ENCODE measurements around the gene FOSL1.

Gene FOSL1

GRCh38 chr11:65863889-65864705 lies 36.1 kb downstream of the FOSL1 start:
- Histone ChIP-seq H3K4me2 (no peak overlapping the region), H3K4me1 (peaks cover 20 to 72% (median 31%) of the 10 kb centered on the region in 10 experiments), H3K4me3 (no peak overlapping the region), H3K36me3 (peaks cover 57 to 69% (median 65%) of the 10 kb centered on the region in 11 experiments), H3K9ac (peak overlapping the region in 6 of 11 experiments; percentile 4 to 92 (median 18); a peak in 6 of 22 replicates), H4K20me1 (peaks cover 0 to 81% (median 68%) of the 10 kb centered on the region in 11 experiments; a peak in 21 of 22 replicates), H3K27me3 (peaks cover 0 to 9% (median 4%) of the 10 kb centered on the region in 11 experiments; a peak in 5 of 22 replicates), H3K27ac (no peak overlapping the region), H3K9me3 (replicated peaks in 1 of 11) (no peaks in the 10 kb centered on the region)
- TF ChIP-seq Cebpa-rat (IDR thresholded peaks at IDR 0.05), result no peak

GRCh38 chr11:65862941-65863888 lies 37.0 kb downstream of the FOSL1 start:
- Histone ChIP-seq H3K27me3 (peaks cover 0 to 5% (median 0%) of the 10 kb centered on the region in 11 experiments; a peak in 1 of 22 replicates), H3K9ac (peak overlapping the region in 9 of 11 experiments; percentile 5 to 99 (median 92); a peak in 14 of 22 replicates), H3K27ac (no peak overlapping the region), H3K4me1 (peaks cover 25 to 69% (median 32%) of the 10 kb centered on the region in 10 experiments), H3K4me3 (no peak overlapping the region), H3K4me2 (peak overlapping the region in 5 of 11 experiments; percentile 83 to 98 (median 98); a peak in 6 of 22 replicates), H3K9me3 (replicated peaks in 1 of 11) (no peaks in the 10 kb centered on the region), H3K36me3 (peaks cover 57 to 67% (median 63%) of the 10 kb centered on the region in 11 experiments), H4K20me1 (peaks cover 0 to 72% (median 59%) of the 10 kb centered on the region in 11 experiments; a peak in 21 of 22 replicates)
- TF ChIP-seq Cebpa-rat (IDR thresholded peaks at IDR 0.05), result no peak

- TF ChIP-seq Cebpa-rat (IDR thresholded peaks at IDR 0.05), result no peak
- Histone ChIP-seq H4K20me1 (peaks cover 7 to 72% (median 57%) of the 10 kb centered on the region in 11 experiments; a peak in 21 of 22 replicates), H3K9me3 (replicated peaks in 1 of 11) (no peaks in the 10 kb centered on the region; a peak in 1 of 22 replicates), H3K4me3 (peak overlapping the region in 6 of 10 experiments; percentile 84 to 99 (median 92); a peak in 10 of 20 replicates), H3K4me2 (peak overlapping the region; percentile 83 to 98 (median 96)), H3K9ac (peak overlapping the region; percentile 91 to 99 (median 95); a peak in 20 of 22 replicates), H3K27me3 (no peaks in the 10 kb centered on the region), H3K36me3 (peaks cover 55 to 59% (median 57%) of the 10 kb centered on the region in 11 experiments), H3K27ac (peak overlapping the region in 4 of 11 experiments; percentile 12 to 95 (median 58); a peak in 1 of 22 replicates), H3K4me1 (peaks cover 25 to 61% (median 32%) of the 10 kb centered on the region in 10 experiments)
Measured at GRCh38 chr11:65862191-65862735, 37.9 kb downstream of the FOSL1 start.

GRCh38 chr11:65861533-65862183 lies 38.5 kb downstream of the FOSL1 start:
- Histone ChIP-seq H3K4me1 (peaks cover 26 to 56% (median 32%) of the 10 kb centered on the region in 10 experiments), H3K27me3 (no peaks in the 10 kb centered on the region), H3K36me3 (peaks cover 51 to 55% (median 53%) of the 10 kb centered on the region in 11 experiments), H3K4me3 (peak overlapping the region; percentile 84 to 99 (median 96)), H4K20me1 (peaks cover 12 to 72% (median 57%) of the 10 kb centered on the region in 11 experiments; a peak in 21 of 22 replicates), H3K9ac (peak overlapping the region; percentile 91 to 99 (median 95)), H3K4me2 (peak overlapping the region; percentile 83 to 98 (median 96)), H3K9me3 (replicated peaks in 1 of 11) (no peaks in the 10 kb centered on the region; a peak in 1 of 22 replicates), H3K27ac (peak overlapping the region in 10 of 11 experiments; percentile 87 to 98 (median 92); a peak in 18 of 22 replicates)
- no peak for TF ChIP-seq Cebpa-rat (IDR thresholded peaks at IDR 0.05)

- Histone ChIP-seq H3K27me3 (no peaks in the 10 kb centered on the region), H3K9ac (peak overlapping the region; percentile 91 to 99 (median 95)), H4K20me1 (peaks cover 17 to 72% (median 57%) of the 10 kb centered on the region in 11 experiments), H3K9me3 (replicated peaks in 1 of 11) (no peaks in the 10 kb centered on the region; a peak in 1 of 22 replicates), H3K36me3 (peaks cover 50 to 55% (median 53%) of the 10 kb centered on the region in 11 experiments), H3K4me1 (peaks cover 31 to 61% (median 35%) of the 10 kb centered on the region in 10 experiments), H3K4me2 (peak overlapping the region; percentile 83 to 98 (median 96)), H3K27ac (peak overlapping the region; percentile 87 to 98 (median 91)), H3K4me3 (peak overlapping the region; percentile 84 to 99 (median 96))
- TF ChIP-seq Cebpa-rat (IDR thresholded peaks at IDR 0.05), result no peak
Measured at GRCh38 chr11:65861165-65861505, 39.1 kb downstream of the FOSL1 start.

GRCh38 chr11:65860278-65861164 lies 39.7 kb downstream of the FOSL1 start, which contains the start of gene MUS81:
TSS of gene MUS81 (plus strand) at chr11:65860433. CDS start at chr11:65860754, 321 bp downstream.
- peak within 1 kb of the TSS; percentile 87 to 98 (median 91) for H3K27ac ChIP-seq
- TF ChIP-seq Cebpa-rat (IDR thresholded peaks at IDR 0.05), result no peak
- peak within 1 kb of the TSS; percentile 84 to 99 (median 96) for H3K4me3 ChIP-seq
- H3K27me3 ChIP-seq, result no peaks in the 10 kb centered on the region
- no peaks in the 10 kb centered on the region; a peak in 1 of 22 replicates for H3K9me3 ChIP-seq (replicated peaks in 1 of 11)
- H3K4me2 ChIP-seq, result peak within 1 kb of the TSS; percentile 83 to 98 (median 96)
- peaks cover 50 to 55% (median 53%) of the 10 kb centered on the region in 11 experiments for H3K36me3 ChIP-seq
- peaks cover 23 to 72% (median 57%) of the 10 kb centered on the region in 11 experiments for H4K20me1 ChIP-seq
- H3K4me1 ChIP-seq, result peaks cover 37 to 64% (median 41%) of the 10 kb centered on the region in 10 experiments
- H3K9ac ChIP-seq, result peak within 1 kb of the TSS; percentile 92 to 99 (median 95)

- peak overlapping the region; percentile 84 to 99 (median 96) for H3K4me3 ChIP-seq
- no peak for TF ChIP-seq Cebpa-rat (IDR thresholded peaks at IDR 0.05)
- peak overlapping the region; percentile 83 to 98 (median 96) for H3K4me2 ChIP-seq
- H3K27ac ChIP-seq, result peak overlapping the region; percentile 87 to 98 (median 91)
- peaks cover 44 to 64% (median 48%) of the 10 kb centered on the region in 10 experiments for H3K4me1 ChIP-seq
- H4K20me1 ChIP-seq, result peaks cover 30 to 72% (median 57%) of the 10 kb centered on the region in 11 experiments
- no peaks in the 10 kb centered on the region; a peak in 1 of 22 replicates for H3K9me3 ChIP-seq (replicated peaks in 1 of 11)
- peak overlapping the region; percentile 91 to 99 (median 95) for H3K9ac ChIP-seq
- H3K27me3 ChIP-seq, result no peaks in the 10 kb centered on the region
- H3K36me3 ChIP-seq, result peaks cover 50 to 55% (median 53%) of the 10 kb centered on the region in 11 experiments
Measured at GRCh38 chr11:65859812-65860277, 40.3 kb downstream of the FOSL1 start.

Data from BLaER1 treated with 17β-estradiol and CSF1 and Interleukin-3, amounts not matched to agents 10 nM and 100 nM (cell line).